Measurements from ENCODE around the gene APBB2.
"Not testable (repeated sequence)": the region's sequence is repeated elsewhere in the genome, so short reads cannot be mapped to it uniquely, and the experiment has no call there.

The APBB2 gene

DNA sequence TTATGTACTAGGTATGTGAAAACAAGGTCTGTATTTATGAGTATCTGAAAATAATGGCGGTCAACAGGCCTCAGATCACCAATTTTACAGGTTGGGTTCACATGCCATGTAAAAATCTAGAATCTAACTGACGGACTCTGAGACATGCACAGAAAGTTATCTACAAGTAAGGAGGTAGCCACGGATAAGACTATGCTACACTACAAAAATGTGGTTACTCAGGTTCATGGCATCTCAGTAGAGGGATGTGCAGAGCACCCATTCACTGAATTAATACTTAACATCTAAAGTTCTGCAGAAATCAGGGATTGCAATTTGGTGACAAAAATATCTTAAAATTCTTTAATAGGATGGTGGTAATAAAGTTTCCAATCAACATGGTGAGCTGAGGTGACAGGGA, 155.9 kb downstream of the APBB2 start:
- peaks cover 4% of the 10 kb centered on the region for H3K9me3 Mint-ChIP-seq
- DNase-seq (no peak), ATAC-seq (no peak)
- no peaks in the 10 kb centered on the region for H3K27me3 Mint-ChIP-seq
- H3K36me3 Mint-ChIP-seq (ENCODE audit: low read depth), result no peaks in the 10 kb centered on the region
- H3K4me1 Mint-ChIP-seq, result no peaks in the 10 kb centered on the region
- H3K27ac Mint-ChIP-seq, result no peak overlapping the region
- no peak overlapping the region for H3K4me3 Mint-ChIP-seq

DNA sequence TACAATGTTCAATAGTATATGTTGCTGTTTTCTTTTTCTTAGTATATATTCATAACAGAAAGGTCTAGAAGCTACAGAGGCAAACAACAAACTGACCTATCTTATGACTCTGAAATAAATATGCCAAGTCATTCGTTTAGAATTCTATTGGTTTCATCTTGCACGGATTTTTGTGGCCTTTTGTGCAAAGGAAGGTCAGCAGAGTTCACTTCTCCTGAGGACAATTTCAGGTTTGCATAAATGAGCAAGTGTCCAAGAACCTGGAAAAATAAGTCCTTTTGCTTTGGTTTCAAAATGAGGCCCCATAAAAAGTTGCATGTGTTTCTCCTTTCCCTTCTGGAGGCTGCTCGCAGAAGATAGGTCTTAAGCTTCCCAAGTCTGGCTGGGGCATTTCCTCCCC, 156.9 kb downstream of the APBB2 start:
- Mint-ChIP-seq H3K36me3 (ENCODE audit: low read depth) (no peaks in the 10 kb centered on the region), H3K27me3 (no peaks in the 10 kb centered on the region), H3K27ac (no peak overlapping the region), H3K9me3 (peaks cover 4% of the 10 kb centered on the region), H3K4me1 (no peaks in the 10 kb centered on the region), H3K4me3 (no peak overlapping the region)
- ATAC-seq (no peak), DNase-seq (no peak)

DNA sequence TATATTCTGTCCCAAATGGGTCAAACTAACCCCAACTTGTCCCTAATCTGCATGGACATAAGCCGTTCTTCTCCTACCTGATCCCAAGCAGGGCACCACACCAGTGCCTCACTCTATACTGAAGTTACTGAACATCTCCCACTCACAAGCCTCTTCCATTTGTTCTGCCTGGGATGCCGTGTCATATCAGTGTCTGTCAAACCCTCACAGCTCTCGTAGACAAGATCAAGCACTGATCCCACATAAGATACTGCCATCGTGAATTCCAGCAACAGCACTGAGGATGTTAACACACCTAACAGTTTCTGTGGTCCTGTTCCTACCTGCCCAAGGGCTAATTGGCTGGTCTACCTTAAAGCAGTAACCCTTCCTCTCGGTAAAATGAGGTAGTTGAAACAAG, 162.1 kb downstream of the APBB2 start:
- Mint-ChIP-seq H3K9me3 (no peaks in the 10 kb centered on the region), H3K27ac (no peak overlapping the region), H3K4me1 (no peaks in the 10 kb centered on the region), H3K36me3 (ENCODE audit: low read depth) (no peaks in the 10 kb centered on the region), H3K4me3 (no peak overlapping the region), H3K27me3 (no peaks in the 10 kb centered on the region)
- ATAC-seq (no peak), DNase-seq (no peak)

DNA sequence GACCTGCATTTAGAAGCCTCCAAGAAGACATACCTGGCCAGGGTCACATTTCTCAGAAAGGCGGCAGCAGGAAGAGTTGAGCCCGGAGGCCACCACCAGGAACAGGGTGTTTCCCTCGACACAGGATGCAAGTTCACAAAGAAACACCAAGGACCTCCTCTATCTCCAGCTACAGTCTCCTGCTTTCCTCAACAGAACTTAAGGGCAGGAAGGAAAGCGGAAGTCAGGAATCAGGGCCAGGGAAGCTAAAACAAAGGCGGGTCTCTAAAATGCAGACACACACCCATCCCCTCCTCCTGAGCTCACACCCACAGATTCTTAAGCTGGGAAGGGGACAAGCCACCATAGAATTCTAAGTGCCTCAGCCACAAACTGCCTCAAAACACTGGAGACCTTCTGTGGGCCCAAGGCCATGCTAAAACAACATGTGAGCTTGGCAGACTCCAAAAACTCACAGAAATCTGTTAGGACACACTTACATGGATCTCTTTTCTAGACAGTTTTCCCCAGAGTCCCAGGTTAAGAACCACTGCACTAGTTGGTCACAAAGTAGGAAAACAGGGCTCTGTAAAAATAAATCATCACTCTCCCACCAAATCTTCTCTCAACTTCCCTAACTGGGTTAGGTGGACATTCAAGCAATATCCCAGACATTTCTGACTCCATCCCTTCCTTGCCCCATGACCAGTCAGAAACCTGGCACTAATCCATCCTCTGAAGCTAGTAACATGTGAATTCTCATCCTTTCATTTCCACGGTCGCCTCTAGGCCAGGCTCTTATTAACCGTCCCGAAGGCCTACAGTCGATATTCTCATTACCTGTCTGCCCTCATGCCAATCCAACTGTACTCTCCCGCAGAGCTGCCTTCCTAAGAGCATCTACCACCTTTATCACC, 163.2 kb downstream of the APBB2 start:
- H3K36me3 Mint-ChIP-seq (ENCODE audit: low read depth), result no peaks in the 10 kb centered on the region
- no peak for DNase-seq
- H3K4me1 Mint-ChIP-seq, result no peaks in the 10 kb centered on the region
- no peak overlapping the region for H3K27ac Mint-ChIP-seq
- no peaks in the 10 kb centered on the region for H3K27me3 Mint-ChIP-seq
- H3K9me3 Mint-ChIP-seq, result no peaks in the 10 kb centered on the region
- ATAC-seq, result no peak
- H3K4me3 Mint-ChIP-seq, result no peak overlapping the region

DNA sequence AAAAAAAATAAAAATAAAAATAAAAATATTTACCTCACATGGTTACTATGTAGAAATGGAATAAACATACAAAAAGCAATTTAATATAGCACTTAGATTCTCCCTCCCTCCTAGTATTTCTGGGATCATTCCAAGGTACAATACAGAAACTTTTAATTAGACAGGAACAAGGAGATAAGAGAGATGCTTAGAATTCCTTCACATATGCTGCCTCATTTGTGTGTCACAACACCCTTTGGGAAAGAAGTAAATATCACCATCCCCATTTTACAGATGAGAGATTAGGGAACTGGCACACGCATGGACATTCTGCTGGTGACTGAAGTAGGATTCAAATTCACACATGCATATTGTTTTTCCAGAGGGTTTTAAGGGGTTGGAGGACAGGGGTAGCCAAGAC, 164.2 kb downstream of the APBB2 start:
- no peaks in the 10 kb centered on the region for H3K36me3 Mint-ChIP-seq (ENCODE audit: low read depth)
- DNase-seq (no peak), ATAC-seq (no peak)

DNA sequence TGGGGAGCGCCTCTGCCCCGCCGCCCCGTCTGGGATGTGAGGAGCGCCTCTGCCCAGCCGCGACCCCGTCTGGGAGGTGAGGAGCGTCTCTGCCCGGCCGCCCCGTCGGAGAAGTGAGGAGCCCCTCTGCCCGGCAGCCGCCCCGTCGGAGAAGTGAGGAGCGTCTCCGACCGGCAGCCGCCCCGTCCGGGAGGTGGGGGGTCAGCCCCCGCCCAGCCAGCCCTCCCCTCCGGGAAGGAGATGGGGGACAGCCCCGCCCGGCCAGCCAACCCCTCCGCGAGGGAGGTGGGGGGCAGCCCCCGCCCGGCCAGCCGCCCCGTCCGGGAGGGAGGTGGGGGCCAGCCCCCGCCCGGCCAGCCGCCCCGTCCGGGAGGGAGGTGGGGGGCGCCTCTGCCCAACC, 165.2 kb downstream of the APBB2 start:
- H3K27me3 Mint-ChIP-seq; ATAC-seq; H3K4me1 Mint-ChIP-seq; H3K36me3 Mint-ChIP-seq (ENCODE audit: low read depth); H3K27ac Mint-ChIP-seq; H3K4me3 Mint-ChIP-seq; DNase-seq: not testable (repeated sequence)
- peaks cover 12% of the 10 kb centered on the region for H3K9me3 Mint-ChIP-seq

More for the DNA sequence above, 164.2 kb downstream of the APBB2 start:
- H3K4me3 Mint-ChIP-seq, result no peak overlapping the region
- H3K27ac Mint-ChIP-seq, result no peak overlapping the region
- H3K27me3 Mint-ChIP-seq, result no peaks in the 10 kb centered on the region
- no peaks in the 10 kb centered on the region for H3K4me1 Mint-ChIP-seq
- H3K9me3 Mint-ChIP-seq, result peaks cover 4% of the 10 kb centered on the region

DNA sequence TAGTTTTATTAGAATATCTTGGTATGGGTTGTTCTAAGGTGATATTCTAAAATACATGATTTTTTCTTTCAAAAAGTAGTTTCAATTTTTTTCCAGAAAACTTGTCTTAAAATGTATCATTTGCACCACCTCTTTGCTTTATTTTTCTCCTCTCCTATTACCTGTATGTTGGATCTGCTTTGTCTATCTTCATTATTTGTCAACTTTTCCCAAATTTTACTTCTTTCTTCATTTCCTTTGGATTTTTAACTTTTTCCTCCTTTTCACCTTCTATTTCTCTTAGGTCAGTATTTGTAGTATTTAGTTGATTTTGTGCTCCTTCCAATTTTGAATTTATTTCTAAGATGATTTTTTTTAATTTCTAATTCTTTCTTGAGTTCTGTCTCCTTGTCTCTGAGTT, 169.6 kb downstream of the APBB2 start:
- Mint-ChIP-seq H3K27me3 (no peaks in the 10 kb centered on the region), H3K4me1 (no peaks in the 10 kb centered on the region), H3K27ac (no peak overlapping the region), H3K4me3 (no peak overlapping the region), H3K9me3 (peaks cover 13% of the 10 kb centered on the region), H3K36me3 (ENCODE audit: low read depth) (no peaks in the 10 kb centered on the region)
- no peak for ATAC-seq
- DNase-seq, result no peak

DNA sequence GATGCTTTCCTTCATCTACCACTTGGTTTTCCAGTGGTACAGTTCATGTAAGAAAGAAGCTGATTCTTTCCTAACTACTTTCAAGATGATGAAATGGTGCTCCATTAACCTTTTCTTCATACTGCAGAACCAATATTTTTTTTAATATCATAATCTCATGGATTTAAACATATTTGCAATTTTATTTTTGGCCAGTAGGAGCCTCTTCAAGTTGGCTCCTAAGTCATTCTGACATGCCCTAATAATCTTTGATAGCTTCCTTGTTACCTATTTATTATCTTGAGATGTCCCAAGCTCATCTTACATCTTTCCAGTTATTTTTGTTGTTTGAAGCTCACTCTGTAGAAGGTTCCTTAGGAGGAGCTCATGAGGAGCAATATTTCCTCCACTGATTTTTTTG, 170.2 kb downstream of the APBB2 start:
- Mint-ChIP-seq H3K27ac (no peak overlapping the region), H3K9me3 (peaks cover 13% of the 10 kb centered on the region), H3K36me3 (ENCODE audit: low read depth) (no peaks in the 10 kb centered on the region), H3K4me1 (no peaks in the 10 kb centered on the region), H3K4me3 (no peak overlapping the region), H3K27me3 (no peaks in the 10 kb centered on the region)
- no peak for ATAC-seq
- no peak for DNase-seq

DNA sequence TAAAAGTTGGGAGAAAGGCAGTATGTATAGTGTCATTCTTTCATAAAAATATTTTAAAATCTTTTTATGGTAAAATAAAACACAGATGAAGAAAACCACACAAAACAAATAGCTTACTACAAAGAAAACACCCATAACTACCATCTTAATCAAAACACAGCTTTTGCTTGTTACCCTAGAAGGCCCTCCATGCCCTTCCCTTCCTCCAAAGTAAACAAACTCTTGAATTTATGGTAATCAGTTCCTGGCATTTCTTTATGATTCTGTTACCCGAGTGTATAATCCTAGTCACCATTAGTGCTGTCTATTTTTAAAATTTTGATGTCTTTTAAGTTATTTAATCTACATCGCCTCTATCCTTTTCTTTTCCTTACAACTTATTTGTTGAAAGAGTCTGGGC, 170.9 kb downstream of the APBB2 start:
- ATAC-seq (no peak), DNase-seq (no peak)
- Mint-ChIP-seq H3K27me3 (no peaks in the 10 kb centered on the region), H3K9me3 (peaks cover 13% of the 10 kb centered on the region), H3K27ac (no peak overlapping the region), H3K4me3 (no peak overlapping the region), H3K4me1 (no peaks in the 10 kb centered on the region), H3K36me3 (ENCODE audit: low read depth) (no peaks in the 10 kb centered on the region)

DNA sequence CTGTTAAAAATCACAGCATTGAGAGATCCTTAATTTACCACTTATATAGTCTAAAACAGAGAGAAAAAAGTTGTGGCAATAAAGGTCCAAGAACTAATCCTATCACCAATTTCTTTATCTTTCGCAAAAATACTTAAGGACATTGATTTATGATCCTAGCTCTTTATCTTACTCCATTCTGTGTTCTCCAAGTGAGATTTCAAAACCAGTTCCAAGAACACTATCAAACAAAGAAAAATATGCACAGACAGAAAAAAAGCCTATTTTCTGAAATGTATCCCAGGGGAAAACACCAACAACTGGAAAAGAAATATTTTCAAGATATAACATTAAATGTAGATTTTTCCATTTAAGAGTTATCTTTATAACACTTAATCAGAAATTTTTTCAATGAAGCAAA, 172.8 kb downstream of the APBB2 start:
- Mint-ChIP-seq H3K27ac (no peak overlapping the region), H3K9me3 (peaks cover 13% of the 10 kb centered on the region), H3K27me3 (no peaks in the 10 kb centered on the region), H3K36me3 (ENCODE audit: low read depth) (no peaks in the 10 kb centered on the region), H3K4me1 (no peaks in the 10 kb centered on the region), H3K4me3 (no peak overlapping the region)
- DNase-seq, result no peak
- ATAC-seq, result no peak

DNA sequence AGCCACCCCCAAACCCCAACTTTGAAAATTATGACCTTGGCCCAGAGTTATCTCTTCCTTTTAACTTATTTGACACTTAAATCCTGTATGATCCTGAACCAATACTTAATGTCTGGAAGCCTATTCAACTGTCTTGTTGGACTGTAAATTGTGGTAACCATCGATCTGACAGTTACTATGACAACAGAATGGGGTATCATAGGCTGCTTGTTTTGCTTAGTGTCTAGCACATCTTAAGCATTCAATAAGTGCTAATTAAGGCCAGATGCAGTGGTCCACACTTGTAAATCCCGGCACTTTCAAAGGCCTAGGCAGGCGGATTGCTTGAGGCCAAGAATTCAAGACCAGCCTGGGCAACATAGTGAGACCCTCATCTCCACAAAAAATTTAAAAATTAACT, 175.0 kb downstream of the APBB2 start:
- Mint-ChIP-seq H3K27me3 (no peaks in the 10 kb centered on the region), H3K4me1 (no peaks in the 10 kb centered on the region), H3K27ac (no peak overlapping the region), H3K36me3 (ENCODE audit: low read depth) (no peaks in the 10 kb centered on the region), H3K4me3 (no peak overlapping the region), H3K9me3 (peaks cover 2% of the 10 kb centered on the region)
- DNase-seq (no peak), ATAC-seq (no peak)

DNA sequence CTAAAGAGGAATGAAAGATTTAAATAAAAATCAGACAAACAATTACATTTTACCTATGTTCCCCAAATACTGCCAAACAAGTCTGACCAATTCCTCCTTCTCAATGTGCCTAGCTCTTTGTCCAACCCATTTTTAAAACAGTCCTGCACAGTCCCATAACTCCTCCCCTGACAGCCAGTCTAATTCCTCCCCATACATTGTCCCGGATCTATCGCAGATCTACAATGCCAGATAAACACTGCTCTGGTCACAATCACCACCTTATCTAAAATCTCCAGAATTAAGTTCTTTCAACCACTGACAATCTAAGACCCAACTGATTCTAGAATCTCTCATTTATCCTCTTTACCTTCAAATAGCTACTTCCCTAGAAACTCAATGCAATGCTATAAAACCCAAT, 176.0 kb downstream of the APBB2 start:
- DNase-seq (no peak), ATAC-seq (no peak)
- H3K36me3 Mint-ChIP-seq (ENCODE audit: low read depth), result no peaks in the 10 kb centered on the region
- H3K27me3 Mint-ChIP-seq, result no peaks in the 10 kb centered on the region
- no peak overlapping the region for H3K27ac Mint-ChIP-seq
- H3K4me1 Mint-ChIP-seq, result no peaks in the 10 kb centered on the region
- no peaks in the 10 kb centered on the region for H3K9me3 Mint-ChIP-seq
- H3K4me3 Mint-ChIP-seq, result no peak overlapping the region

DNA sequence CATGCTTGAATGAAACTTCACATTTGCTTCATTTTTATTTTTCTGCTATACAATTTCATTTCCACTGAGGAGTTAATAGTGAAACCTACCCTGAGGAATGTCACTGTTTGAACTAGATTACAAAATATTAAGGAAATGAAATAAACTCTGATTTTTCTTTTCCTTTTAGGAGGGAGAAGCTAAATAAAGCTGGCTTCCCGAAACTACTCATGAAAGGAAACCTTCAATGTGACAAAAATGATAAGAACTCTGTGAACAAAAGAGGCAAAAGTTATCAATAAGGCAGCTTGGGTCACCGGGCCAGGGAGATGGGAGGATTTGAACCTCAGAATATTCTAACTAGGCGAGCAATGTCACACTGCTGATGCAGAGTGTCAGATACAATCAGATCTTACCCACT, 185.2 kb downstream of the APBB2 start:
- Mint-ChIP-seq H3K27ac (no peak overlapping the region), H3K9me3 (peaks cover 28% of the 10 kb centered on the region), H3K36me3 (ENCODE audit: low read depth) (no peaks in the 10 kb centered on the region), H3K4me3 (no peak overlapping the region), H3K4me1 (no peaks in the 10 kb centered on the region), H3K27me3 (no peaks in the 10 kb centered on the region)
- DNase-seq (no peak), ATAC-seq (no peak)

DNA sequence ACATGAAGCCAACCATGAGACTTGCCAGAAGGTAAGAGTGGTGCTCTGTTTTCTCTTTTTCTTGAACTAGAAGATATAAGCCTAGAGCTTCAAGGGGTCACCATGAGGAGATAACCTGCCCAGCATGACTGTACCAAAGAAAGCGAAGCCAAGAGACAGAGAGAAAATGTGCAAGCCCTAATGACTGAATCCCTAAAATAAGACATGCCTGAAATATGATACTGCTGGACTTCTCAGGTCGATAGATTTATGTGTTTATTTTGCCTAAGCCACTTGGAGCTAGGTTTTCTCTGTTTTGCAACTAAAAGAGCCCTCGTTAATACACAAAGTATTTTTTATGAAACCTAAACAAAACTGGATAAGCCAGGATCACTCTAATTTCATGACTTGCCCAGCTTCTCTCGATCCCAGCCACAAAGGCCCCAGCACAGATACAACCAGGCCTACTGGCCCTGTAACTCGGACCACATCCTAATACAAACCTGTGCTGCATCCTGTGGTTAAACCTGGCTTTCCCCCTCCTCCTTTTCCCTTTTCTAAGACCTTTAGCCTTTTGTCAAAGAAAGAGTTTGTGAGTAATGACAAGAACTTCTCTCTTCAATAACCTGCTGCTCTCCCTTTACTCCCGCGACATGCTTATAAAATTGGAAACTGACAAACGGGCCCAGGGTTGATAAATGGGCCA, 185.8 kb downstream of the APBB2 start:
- ATAC-seq (no peak), DNase-seq (no peak)
- Mint-ChIP-seq H3K9me3 (peaks cover 28% of the 10 kb centered on the region), H3K36me3 (ENCODE audit: low read depth) (no peaks in the 10 kb centered on the region), H3K4me1 (no peaks in the 10 kb centered on the region), H3K27ac (no peak overlapping the region), H3K27me3 (no peaks in the 10 kb centered on the region), H3K4me3 (no peak overlapping the region)

DNA sequence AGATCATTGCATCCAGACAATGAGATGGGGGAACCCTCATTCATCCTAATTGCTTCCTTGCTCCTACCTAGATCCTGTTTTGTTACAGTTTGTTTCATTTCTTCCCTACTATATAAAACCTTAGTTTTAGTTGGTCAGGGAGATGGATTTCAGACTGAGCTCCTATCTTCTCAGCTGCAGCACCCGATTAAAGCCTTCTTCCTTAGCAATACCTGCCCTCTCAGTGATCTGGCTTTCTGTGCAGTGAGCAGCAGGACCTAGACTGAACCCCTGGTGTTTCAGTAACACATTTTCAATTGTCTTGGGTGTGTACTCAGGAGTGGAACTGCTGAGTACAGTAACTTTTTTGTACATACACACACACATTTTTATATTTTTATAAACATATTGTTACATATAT, 187.4 kb downstream of the APBB2 start:
- Mint-ChIP-seq H3K9me3 (peaks cover 34% of the 10 kb centered on the region), H3K27me3 (no peaks in the 10 kb centered on the region), H3K4me3 (no peak overlapping the region), H3K4me1 (no peaks in the 10 kb centered on the region), H3K36me3 (ENCODE audit: low read depth) (no peaks in the 10 kb centered on the region), H3K27ac (no peak overlapping the region)
- no peak for ATAC-seq
- DNase-seq, result no peak

Data from activated naive CD8-positive, alpha-beta T cell treated with anti-CD3 and anti-CD28 coated beads, Interleukin-2, amount 50 U/mL, for 24 hours (primary cell).